GM18499 (cell line): ENCODE measurements around the gene HNRNPU.

Experiments used
- ATAC-seq: cut with Tn5 transposase; IDR thresholded peaks from one replicate; pipeline ENCODE4 v1.9.1; 2021; ENCODE audit warnings: moderate number of reproducible peaks; ENCODE audit not compliant: insufficient read depth, unreplicated experiment

The HNRNPU gene

DNA sequence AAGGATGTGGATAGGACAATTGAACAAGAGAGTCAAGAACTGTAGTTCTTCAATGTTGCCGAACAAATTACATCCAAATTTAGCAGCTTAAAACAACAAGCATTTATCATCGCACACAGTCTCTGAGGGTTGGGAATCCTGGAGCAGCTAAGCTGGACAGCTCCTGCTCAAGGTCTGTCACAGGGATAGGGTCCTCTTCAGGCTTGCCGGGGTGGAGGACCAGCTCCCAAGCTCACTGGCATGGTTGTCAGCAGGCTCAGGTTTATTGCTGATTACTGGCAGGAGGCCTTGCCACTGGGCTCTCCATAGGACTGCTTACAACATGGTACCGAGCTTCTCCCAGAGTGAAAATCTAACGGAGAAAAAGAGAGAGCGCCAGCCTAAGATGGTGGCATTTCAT is 51.0 kb downstream of the HNRNPU start:
- ATAC-seq: no peak

DNA sequence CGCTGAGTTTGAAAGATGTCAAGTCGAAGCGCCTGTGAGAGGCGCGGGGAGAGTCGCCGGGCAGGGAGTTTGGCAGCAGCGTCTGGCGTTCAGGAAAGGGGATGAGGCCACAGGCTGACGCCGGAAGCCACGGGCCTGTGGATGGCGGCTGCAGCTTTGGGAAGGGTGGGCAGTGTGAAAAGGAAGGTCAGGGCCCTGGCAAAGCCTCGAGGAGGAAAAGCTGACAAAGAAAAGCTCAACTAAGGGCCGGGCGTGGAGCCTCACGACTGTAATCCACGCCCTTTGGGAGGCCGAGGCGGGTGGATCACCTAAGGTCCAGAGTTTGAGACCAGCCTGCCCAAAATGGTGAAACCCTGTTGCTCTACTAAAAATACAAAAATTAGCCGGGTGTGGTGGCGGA is 54.1 kb downstream of the HNRNPU start:
- no peak for ATAC-seq

DNA sequence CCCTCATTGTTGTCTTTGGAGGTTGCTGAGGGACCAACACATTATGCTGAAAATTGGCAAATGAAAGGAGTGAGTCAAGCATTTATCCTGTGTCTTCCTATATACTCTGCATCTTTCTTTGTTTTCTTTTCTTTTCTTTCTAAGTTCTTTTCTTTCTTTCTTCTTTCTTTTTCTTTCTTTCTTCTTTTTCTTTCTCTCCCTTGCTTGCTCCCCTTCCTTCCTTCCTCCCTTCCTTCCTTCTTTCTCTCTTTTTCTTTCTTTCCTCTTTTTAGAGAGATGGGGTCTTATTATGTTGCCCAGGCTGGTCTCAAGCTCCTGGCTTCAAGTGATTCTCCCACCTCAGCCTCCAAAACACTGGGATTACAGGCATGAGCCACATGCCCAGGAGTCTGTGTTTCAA is 57.2 kb downstream of the HNRNPU start:
- no peak for ATAC-seq

DNA sequence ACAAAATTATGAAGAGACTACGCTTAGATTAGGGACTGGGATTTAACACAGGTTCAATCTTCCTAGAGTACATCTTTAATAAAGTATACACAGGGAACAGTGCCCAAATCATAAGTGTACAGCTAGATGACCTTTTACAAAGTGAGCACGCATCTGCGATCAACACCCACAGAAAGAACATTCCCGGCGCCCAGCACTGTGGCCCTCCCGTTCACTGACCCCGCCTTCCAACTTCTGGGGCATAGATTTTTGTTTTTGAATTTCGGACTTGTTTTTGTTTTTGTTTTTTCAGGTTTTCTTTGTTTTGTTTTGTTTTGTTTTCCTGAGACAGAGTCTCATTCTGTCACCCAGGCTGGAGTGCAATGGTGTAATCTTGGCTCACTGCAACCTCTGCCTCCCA is 59.5 kb downstream of the HNRNPU start:
- no peak for ATAC-seq

DNA sequence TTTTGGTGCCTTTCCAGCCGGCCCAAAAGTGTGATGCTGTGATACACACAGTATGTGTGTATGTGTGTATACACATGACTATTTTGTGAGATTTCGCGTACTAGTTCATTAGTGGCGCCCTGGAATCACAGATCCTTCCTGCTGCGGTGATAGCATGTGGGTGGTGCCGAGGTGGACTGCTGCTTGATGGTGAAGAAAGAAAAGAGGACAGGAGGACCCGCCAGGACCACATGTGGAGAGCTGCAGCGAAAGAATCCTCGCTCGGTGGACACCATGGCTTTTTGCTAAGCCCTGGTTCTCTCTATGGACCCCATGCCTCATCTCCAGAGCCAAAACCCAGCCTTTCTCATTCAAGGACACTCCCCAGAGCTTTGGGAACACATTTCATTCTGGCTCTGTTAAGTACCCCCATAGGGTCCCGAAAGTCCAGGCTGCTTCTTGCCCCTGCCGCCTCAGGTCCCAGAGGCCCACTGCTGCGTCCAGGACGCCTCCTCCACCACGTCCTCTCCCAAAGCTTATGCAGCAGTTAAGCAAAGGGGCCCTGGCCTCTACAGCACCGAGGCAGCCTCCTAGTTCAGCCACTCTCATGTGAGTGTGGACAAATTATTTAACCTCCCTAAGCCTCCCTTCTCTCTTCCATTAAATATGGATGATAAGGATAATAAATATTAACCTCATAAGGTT is 61.6 kb downstream of the HNRNPU start:
- ATAC-seq: no peak

DNA sequence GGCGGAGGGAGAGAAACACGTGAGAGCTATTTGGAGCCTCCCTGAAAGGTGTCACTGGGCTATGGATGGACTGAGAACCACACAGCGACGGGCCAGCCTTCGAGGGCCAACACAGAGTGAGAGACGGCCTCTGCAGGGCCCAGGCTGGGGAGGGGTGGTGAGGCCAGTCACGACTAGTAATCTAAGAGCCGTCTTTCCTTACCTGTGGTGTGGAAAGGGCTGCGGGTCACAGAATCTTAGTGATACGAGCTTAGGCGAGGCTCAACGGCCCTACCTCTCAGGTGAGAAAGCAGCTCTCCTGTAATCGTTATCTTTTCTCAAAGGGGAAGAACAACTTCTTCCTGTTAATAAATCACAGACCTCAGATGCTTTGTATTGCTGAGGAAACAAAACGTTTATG is 62.3 kb downstream of the HNRNPU start:
- ATAC-seq: no peak

DNA sequence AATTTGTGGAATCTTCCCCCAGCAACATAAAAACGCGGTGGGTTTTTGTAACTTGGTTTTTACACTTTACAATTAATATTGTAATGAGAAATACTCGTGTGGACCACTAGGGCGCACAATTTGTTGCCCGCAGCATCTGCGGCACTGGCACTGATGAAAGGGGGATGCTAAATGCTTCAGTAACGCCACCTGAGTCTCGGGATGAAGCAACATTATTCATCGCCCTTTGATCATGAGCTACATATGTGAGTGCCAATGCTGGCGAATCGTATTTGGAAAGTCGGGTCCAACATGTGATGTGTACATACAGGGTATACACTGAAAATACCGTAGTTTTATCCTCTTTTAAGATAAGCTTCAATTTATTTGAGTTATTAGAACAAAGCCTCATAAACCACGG is 63.1 kb downstream of the HNRNPU start:
- peak; percentile 61 for ATAC-seq

DNA sequence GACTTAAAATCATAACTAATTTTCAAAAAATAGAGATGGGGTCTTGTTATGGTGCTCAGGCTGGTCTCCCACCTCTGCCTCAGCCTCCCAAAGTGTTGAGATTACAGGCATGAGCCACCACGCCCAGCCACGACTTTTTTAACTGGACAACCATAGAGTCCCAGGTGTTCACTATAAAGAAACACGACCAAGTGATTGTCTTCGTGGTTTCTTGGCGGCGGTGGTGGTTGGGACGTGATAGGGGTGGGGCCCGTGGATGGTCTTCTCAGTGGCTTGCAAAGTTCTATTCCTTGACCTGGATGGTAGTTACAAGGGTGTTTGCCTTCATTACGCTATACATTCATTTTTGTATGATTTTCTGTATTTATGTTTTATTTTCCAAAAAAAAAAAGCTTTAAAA is 63.5 kb downstream of the HNRNPU start:
- no peak for ATAC-seq
